Kidney (tissue), 14 donors: ENCODE results near the gene SKIC2. TPM values are rescaled to one million over a fixed set of nuclear protein-coding genes. Genes with fewer than 3 reads are reported as not detected.

ENCODE experiments used
- DNase-seq, 5 donors: peaks; one replicate each; pipeline ENCODE4 v3.0.0-alpha.2; 2013 to 2020
- FAIRE-seq: peaks from 2 replicates; lab custom pipeline; 2012; peaks lifted over from hg19 to GRCh38; lab: Jason Lieb, UNC
- H3K27ac ChIP-seq, 2 donors: one replicate each; pipeline ENCODE4 v1.7.0; 2013; ENCODE audit warnings: low read depth in 2 of 2, low read length in 2 of 2, inconsistent platforms in 1 of 2
- H3K27me3 ChIP-seq: one replicate; pipeline ENCODE4 v1.7.1; 2013; ENCODE audit warnings: low read length, inconsistent platforms; ENCODE audit not compliant: control insufficient read depth, insufficient read depth
- H3K36me3 ChIP-seq, 3 donors: one replicate each; pipeline versions ENCODE4 v1.7.0 to v1.7.1; 2013; ENCODE audit warnings: low read length in 3 of 3, control low read depth in 1 of 3, inconsistent platforms in 1 of 3; ENCODE audit not compliant: insufficient read depth in 3 of 3, control insufficient read depth in 2 of 3
- H3K4me1 ChIP-seq, 3 donors: one replicate each; pipeline versions ENCODE4 v1.7.0 to v1.7.1; 2013; ENCODE audit warnings: low read length in 3 of 3, inconsistent platforms in 1 of 3, low read depth in 1 of 3; ENCODE audit not compliant: control insufficient read depth in 2 of 3, insufficient read depth in 2 of 3
- H3K4me3 ChIP-seq, 3 donors: one replicate each; pipeline versions ENCODE4 v1.7.0 to v1.8.1; 2013; ENCODE audit warnings: low read length in 3 of 3, control low read depth in 1 of 3, inconsistent platforms in 1 of 3
- H3K9ac ChIP-seq, 3 donors: one replicate each; pipeline versions ENCODE4 v1.7.0 to v1.7.1; 2013; ENCODE audit warnings: low read length in 3 of 3, control low read depth in 1 of 3, inconsistent platforms in 1 of 3
- H3K9me3 ChIP-seq, 3 donors: one replicate each; pipeline versions ENCODE4 v1.7.0 to v1.7.1; 2013; ENCODE audit warnings: low read length in 3 of 3, control low read depth in 1 of 3, inconsistent platforms in 1 of 3; ENCODE audit not compliant: control insufficient read depth in 2 of 3, insufficient read depth in 1 of 3
- intact Hi-C: fragments of 100-400 bp; cut with DNase I; formaldehyde crosslinking; loops from one replicate; pipeline ENCODE4 v1.11.1; 2022
- polyA plus RNA-seq: library from polyadenylated mRNA; stranded (reverse); fragments of 350-450 nt; fragmentation: Illumina TruSeq; extraction: RNeasy Lipid Tissue Mini Kit (QIAGEN cat#74804); gene quantifications from one replicate; pipeline ENCODE4 v1.2.3, GENCODE V29; 2014; ENCODE audit warnings: low read depth, low replicate concordance; ENCODE audit not compliant: insufficient read depth
- total RNA-seq: library from RNA; stranded (reverse); fragmentation: NEBNext Ultra II Directional; extraction: Animal tissue kit (Norgen Biotek cat#: 25700); gene quantifications from one replicate; pipeline ENCODE4 v1.2.1, GENCODE V29; 2021
- TF ChIP-seq, protein P1 (sequence below): IDR thresholded peaks from 3 replicates; pipeline ENCODE4 v1.5.1; 2012; ENCODE audit warnings: mild to moderate bottlenecking, moderate library complexity, borderline replicate concordance; ENCODE audit not compliant: insufficient read depth; ENCODE audit errors: extremely low read depth
- donor health status: control.
- donor health status: control.
- donor health status: control.
- donor health status: control.
- donor health status: control.
- donor health status: DM: yes; HTN: yes; CAD: no.
- donor health status: Normal renal cell carcinoma (clear cell type).

The SKIC2 gene
- total and polyA plus RNA-seq, 2 donors from 2014 or later: 55.0 to 67.8 TPM

DNA sequence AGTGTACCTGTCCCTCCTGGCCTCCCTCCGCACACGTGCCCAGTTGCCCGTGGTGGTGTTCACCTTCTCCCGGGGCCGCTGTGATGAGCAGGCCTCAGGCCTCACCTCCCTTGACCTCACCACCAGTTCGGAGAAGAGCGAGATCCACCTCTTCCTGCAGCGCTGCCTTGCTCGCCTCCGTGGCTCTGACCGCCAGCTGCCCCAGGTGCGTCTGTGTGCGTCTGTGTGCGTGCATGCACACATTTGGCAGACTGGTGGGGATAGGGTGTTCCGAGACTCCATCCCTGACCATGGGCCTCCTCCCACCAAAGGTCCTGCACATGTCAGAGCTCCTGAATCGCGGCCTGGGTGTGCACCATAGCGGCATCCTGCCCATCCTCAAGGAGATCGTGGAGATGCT is 4.9 kb downstream of the SKIC2 start:
- Histone ChIP-seq H3K36me3 (peaks cover 4 to 65% (median 50%) of the 10 kb centered on the region in 3 donors), H3K9ac (no peak overlapping the region), H3K4me1 (peaks cover 4 to 11% (median 5%) of the 10 kb centered on the region in 3 donors), H3K27me3 (no peaks in the 10 kb centered on the region), H3K9me3 (no peaks in the 10 kb centered on the region), H3K4me3 (no peak overlapping the region), H3K27ac (no peak overlapping the region)
- intact Hi-C loops: no loop called here
- DNase-seq (no peak), FAIRE-seq (no peak)
- TF ChIP-seq, protein P1, sequence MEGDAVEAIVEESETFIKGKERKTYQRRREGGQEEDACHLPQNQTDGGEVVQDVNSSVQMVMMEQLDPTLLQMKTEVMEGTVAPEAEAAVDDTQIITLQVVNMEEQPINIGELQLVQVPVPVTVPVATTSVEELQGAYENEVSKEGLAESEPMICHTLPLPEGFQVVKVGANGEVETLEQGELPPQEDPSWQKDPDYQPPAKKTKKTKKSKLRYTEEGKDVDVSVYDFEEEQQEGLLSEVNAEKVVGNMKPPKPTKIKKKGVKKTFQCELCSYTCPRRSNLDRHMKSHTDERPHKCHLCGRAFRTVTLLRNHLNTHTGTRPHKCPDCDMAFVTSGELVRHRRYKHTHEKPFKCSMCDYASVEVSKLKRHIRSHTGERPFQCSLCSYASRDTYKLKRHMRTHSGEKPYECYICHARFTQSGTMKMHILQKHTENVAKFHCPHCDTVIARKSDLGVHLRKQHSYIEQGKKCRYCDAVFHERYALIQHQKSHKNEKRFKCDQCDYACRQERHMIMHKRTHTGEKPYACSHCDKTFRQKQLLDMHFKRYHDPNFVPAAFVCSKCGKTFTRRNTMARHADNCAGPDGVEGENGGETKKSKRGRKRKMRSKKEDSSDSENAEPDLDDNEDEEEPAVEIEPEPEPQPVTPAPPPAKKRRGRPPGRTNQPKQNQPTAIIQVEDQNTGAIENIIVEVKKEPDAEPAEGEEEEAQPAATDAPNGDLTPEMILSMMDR: no peak

DNA sequence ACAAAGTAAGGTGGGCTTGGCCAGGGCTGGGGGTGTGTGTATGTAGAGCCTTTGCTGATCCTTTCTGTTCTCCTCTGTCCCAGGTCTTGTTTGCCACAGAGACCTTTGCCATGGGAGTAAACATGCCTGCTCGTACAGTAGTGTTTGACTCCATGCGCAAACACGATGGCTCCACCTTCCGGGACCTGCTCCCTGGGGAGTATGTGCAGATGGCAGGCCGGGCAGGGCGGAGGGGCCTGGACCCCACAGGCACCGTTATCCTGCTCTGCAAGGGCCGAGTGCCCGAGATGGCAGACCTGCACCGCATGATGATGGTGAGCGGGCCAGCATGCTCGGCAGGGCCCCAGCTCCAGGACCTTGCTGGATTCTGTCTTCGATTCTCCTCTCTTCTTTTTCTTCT is 6.7 kb downstream of the SKIC2 start:
- TF ChIP-seq, protein P1: no peak
- intact Hi-C loops: no loop called here
- Histone ChIP-seq H3K27me3 (no peaks in the 10 kb centered on the region), H3K4me3 (no peak overlapping the region), H3K9me3 (no peaks in the 10 kb centered on the region), H3K4me1 (peaks cover 0 to 5% (median 0%) of the 10 kb centered on the region in 3 donors), H3K9ac (no peak overlapping the region), H3K27ac (no peak overlapping the region), H3K36me3 (peaks cover 4 to 64% (median 51%) of the 10 kb centered on the region in 3 donors)
- FAIRE-seq (no peak), DNase-seq (no peak)

DNA sequence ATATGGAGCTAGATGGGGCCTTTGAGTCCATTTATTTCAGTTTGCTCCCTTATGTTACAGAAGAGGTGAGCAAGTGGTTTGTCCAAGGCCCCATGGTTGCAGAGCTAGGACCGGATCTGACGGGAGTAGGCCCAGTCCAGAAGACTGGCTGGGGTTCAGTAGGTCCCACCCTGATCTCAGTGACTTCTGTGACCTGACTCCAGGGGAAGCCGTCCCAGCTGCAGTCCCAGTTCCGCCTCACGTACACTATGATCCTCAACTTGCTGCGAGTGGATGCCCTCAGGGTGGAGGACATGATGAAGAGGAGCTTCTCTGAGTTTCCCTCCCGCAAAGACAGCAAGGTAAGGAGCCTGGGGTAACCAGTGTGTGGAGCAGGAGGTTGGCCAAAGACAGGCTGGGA is 7.5 kb downstream of the SKIC2 start:
- intact Hi-C loops: no loop called here
- Histone ChIP-seq H3K27me3 (no peaks in the 10 kb centered on the region), H3K36me3 (peaks cover 4 to 56% (median 49%) of the 10 kb centered on the region in 3 donors), H3K9me3 (no peaks in the 10 kb centered on the region), H3K27ac (no peak overlapping the region), H3K9ac (no peak overlapping the region), H3K4me3 (no peak overlapping the region), H3K4me1 (peaks cover 0 to 13% (median 0%) of the 10 kb centered on the region in 3 donors)
- DNase-seq: no peak
- no peak for FAIRE-seq
- TF ChIP-seq, protein P1: no peak
